ENCODE results near the gene SPAG16. TPM values are rescaled to one million over a fixed set of nuclear protein-coding genes. Genes with fewer than 3 reads are reported as not detected.

Gene SPAG16
- total RNA-seq, 1 experiment from 2014 or later = 21.5 TPM

- ChIA-PET POLR2A (no interaction called here), CTCF (no interaction called here)
- H3K27me3 ChIP-seq (replicated peaks; ENCODE audit: control insufficient read depth, insufficient read depth, low read length) = no peaks in the 10 kb centered on the region
- intact Hi-C loops (cut with micrococcal nuclease; ENCODE audit: unreplicated experiment) = no loop called here
- DNase-seq = no peak
- no peaks in the 10 kb centered on the region; the same call in 1 of the 2 replicates for H3K4me1 ChIP-seq
- no peak overlapping the region for H3K4me3 Mint-ChIP-seq (ENCODE audit: unreplicated experiment)
- no TSS peak for BruUV-seq (replicated peaks)
- H3K27me3 Mint-ChIP-seq (ENCODE audit: insufficient read depth, unreplicated experiment) = no peaks in the 10 kb centered on the region
- H3K27ac Mint-ChIP-seq (ENCODE audit: unreplicated experiment) = no peak overlapping the region
- H3K36me3 ChIP-seq (ENCODE audit: control insufficient read depth, insufficient read depth, low read length) = no peaks in the 10 kb centered on the region
- no peaks in the 10 kb centered on the region for H3K9me3 ChIP-seq
- no peak for TF ChIP-seq CTCF (IDR thresholded peaks at IDR 0.05; ENCODE audit: insufficient read depth in 1 of 2, low read depth in 1 of 2, low read length in 1 of 2, severe bottlenecking in 1 of 2, unreplicated experiment in 1 of 2)
- no peaks in the 10 kb centered on the region for H3K9me3 Mint-ChIP-seq (ENCODE audit: unreplicated experiment)
- no peaks in the 10 kb centered on the region for H3K36me3 Mint-ChIP-seq (ENCODE audit: insufficient read depth, unreplicated experiment)
- no peaks in the 10 kb centered on the region for H3K4me1 Mint-ChIP-seq (ENCODE audit: low read depth, unreplicated experiment)
- H3K4me3 ChIP-seq (ENCODE audit: low read depth, low read length) = no peak overlapping the region
These were observed 896.4 kb downstream of the SPAG16 start for GRCh38 chr2:214180686-214181085.

- BruUV-seq (replicated peaks) = no TSS peak
- POLR2A ChIA-PET = no interaction called here
- TF ChIP-seq CTCF (IDR thresholded peaks at IDR 0.05; ENCODE audit: insufficient read depth in 1 of 2, low read depth in 1 of 2, low read length in 1 of 2, severe bottlenecking in 1 of 2, unreplicated experiment in 1 of 2) = no peak
- Mint-ChIP-seq H3K9me3 (ENCODE audit: unreplicated experiment) (no peaks in the 10 kb centered on the region), H3K4me3 (ENCODE audit: unreplicated experiment) (no peak overlapping the region), H3K36me3 (ENCODE audit: insufficient read depth, unreplicated experiment) (no peaks in the 10 kb centered on the region), H3K27ac (ENCODE audit: unreplicated experiment) (no peak overlapping the region), H3K27me3 (ENCODE audit: insufficient read depth, unreplicated experiment) (no peaks in the 10 kb centered on the region), H3K4me1 (ENCODE audit: low read depth, unreplicated experiment) (no peaks in the 10 kb centered on the region)
- Histone ChIP-seq H3K4me3 (ENCODE audit: low read depth, low read length) (no peak overlapping the region), H3K27me3 (replicated peaks; ENCODE audit: control insufficient read depth, insufficient read depth, low read length) (no peaks in the 10 kb centered on the region), H3K4me1 (no peaks in the 10 kb centered on the region; the same call in 1 of the 2 replicates), H3K9me3 (no peaks in the 10 kb centered on the region), H3K36me3 (ENCODE audit: control insufficient read depth, insufficient read depth, low read length) (no peaks in the 10 kb centered on the region)
- CTCF ChIA-PET = no interaction called here
- intact Hi-C loops (cut with micrococcal nuclease; ENCODE audit: unreplicated experiment) = no loop called here
- no peak for DNase-seq
These were observed 900.2 kb downstream of the SPAG16 start for GRCh38 chr2:214184461-214184860.

GRCh38 chr2:214185546-214185945 is 901.3 kb downstream of the SPAG16 start:
- no peaks in the 10 kb centered on the region for H3K9me3 Mint-ChIP-seq (ENCODE audit: unreplicated experiment)
- TF ChIP-seq CTCF (IDR thresholded peaks at IDR 0.05; ENCODE audit: insufficient read depth in 1 of 2, low read depth in 1 of 2, low read length in 1 of 2, severe bottlenecking in 1 of 2, unreplicated experiment in 1 of 2) = no peak
- no peak for DNase-seq
- H3K36me3 ChIP-seq (ENCODE audit: control insufficient read depth, insufficient read depth, low read length) = no peaks in the 10 kb centered on the region
- H3K4me1 Mint-ChIP-seq (ENCODE audit: low read depth, unreplicated experiment) = no peaks in the 10 kb centered on the region
- no peaks in the 10 kb centered on the region for H3K9me3 ChIP-seq
- H3K27ac Mint-ChIP-seq (ENCODE audit: unreplicated experiment) = no peak overlapping the region
- no peak overlapping the region for H3K4me3 ChIP-seq (ENCODE audit: low read depth, low read length)
- H3K27me3 Mint-ChIP-seq (ENCODE audit: insufficient read depth, unreplicated experiment) = no peaks in the 10 kb centered on the region
- H3K36me3 Mint-ChIP-seq (ENCODE audit: insufficient read depth, unreplicated experiment) = no peaks in the 10 kb centered on the region
- H3K4me1 ChIP-seq = no peaks in the 10 kb centered on the region; the same call in 1 of the 2 replicates
- ChIA-PET POLR2A (no interaction called here), CTCF (no interaction called here)
- intact Hi-C loops (cut with micrococcal nuclease; ENCODE audit: unreplicated experiment) = no loop called here
- H3K27me3 ChIP-seq (replicated peaks; ENCODE audit: control insufficient read depth, insufficient read depth, low read length) = no peaks in the 10 kb centered on the region
- no peak overlapping the region for H3K4me3 Mint-ChIP-seq (ENCODE audit: unreplicated experiment)
- no TSS peak for BruUV-seq (replicated peaks)
